Esophagus squamous epithelium (tissue), 4 donors: Measurements from ENCODE around the gene SPATA31E1.

Source experiments
- CTCF ChIP-seq, 6 experiments: fragments of 450-650 bp in 4 of 6; fragments of 200-600 bp in 2 of 6; sonication (generic) in 2 of 6; IDR thresholded peaks; one replicate each; pipeline ENCODE4 v1.5.1; 2016 to 2019; ENCODE audit warnings: antibody characterized with exemption in 6 of 6, mild to moderate bottlenecking in 4 of 6, moderate library complexity in 4 of 6
- POLR2A ChIP-seq, 4 donors: fragments of 450-650 bp; IDR thresholded peaks; one replicate each; pipeline ENCODE4 v1.6.1; 2017; ENCODE audit warnings: antibody characterized with exemption in 4 of 4, mild to moderate bottlenecking in 4 of 4, moderate library complexity in 3 of 4

GRCh38 chr9:87892956-87893355, 10.3 kb downstream of the SPATA31E1 start:
- TF ChIP-seq CTCF (IDR thresholded peaks at IDR 0.05) (no peak), POLR2A (IDR thresholded peaks at IDR 0.05) (no peak)
